ENCODE measurements around the gene XPC.

GRCh38 chr3:14145670-14146380 lies 32.6 kb downstream of the XPC start:
- TF ChIP-seq REST (IDR thresholded peaks at IDR 0.05; ENCODE audit: low read depth) = no peak
- no peak for TF ChIP-seq ZBTB7A (IDR thresholded peaks at IDR 0.05; ENCODE audit: low read depth)
- TF ChIP-seq TAF1 (IDR thresholded peaks at IDR 0.05; ENCODE audit: low read depth) = no peak
- no peak for TF ChIP-seq NFIC (IDR thresholded peaks at IDR 0.05)
- TF ChIP-seq CREB1 (IDR thresholded peaks at IDR 0.05; ENCODE audit: low read depth) = no peak
- no peak for TF ChIP-seq RAD21 (IDR thresholded peaks at IDR 0.05; ENCODE audit: low read depth)
- TF ChIP-seq, protein P1, sequence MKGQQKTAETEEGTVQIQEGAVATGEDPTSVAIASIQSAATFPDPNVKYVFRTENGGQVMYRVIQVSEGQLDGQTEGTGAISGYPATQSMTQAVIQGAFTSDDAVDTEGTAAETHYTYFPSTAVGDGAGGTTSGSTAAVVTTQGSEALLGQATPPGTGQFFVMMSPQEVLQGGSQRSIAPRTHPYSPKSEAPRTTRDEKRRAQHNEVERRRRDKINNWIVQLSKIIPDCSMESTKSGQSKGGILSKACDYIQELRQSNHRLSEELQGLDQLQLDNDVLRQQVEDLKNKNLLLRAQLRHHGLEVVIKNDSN (IDR thresholded peaks at IDR 0.05) = no peak
- TF ChIP-seq TEAD4 (IDR thresholded peaks at IDR 0.05) = no peak

All from Ishikawa (cell line).